ENCODE data around the gene UGT3A2. TPM values are rescaled to one million over a fixed set of nuclear protein-coding genes. Genes with fewer than 3 reads are reported as not detected.

Gene UGT3A2, protein sequence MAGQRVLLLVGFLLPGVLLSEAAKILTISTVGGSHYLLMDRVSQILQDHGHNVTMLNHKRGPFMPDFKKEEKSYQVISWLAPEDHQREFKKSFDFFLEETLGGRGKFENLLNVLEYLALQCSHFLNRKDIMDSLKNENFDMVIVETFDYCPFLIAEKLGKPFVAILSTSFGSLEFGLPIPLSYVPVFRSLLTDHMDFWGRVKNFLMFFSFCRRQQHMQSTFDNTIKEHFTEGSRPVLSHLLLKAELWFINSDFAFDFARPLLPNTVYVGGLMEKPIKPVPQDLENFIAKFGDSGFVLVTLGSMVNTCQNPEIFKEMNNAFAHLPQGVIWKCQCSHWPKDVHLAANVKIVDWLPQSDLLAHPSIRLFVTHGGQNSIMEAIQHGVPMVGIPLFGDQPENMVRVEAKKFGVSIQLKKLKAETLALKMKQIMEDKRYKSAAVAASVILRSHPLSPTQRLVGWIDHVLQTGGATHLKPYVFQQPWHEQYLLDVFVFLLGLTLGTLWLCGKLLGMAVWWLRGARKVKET
- not detected for polyA plus RNA-seq (2012; ENCODE audit: insufficient read depth, insufficient read length, low read depth)

- no peaks in the 10 kb centered on the region for H3K4me1 ChIP-seq
- H3K4me3 ChIP-seq (ENCODE audit: low read depth, low read length), result peak within 1 kb of the TSS; percentile 32
- TF ChIP-seq CTCF (IDR thresholded peaks at IDR 0.05; ENCODE audit: low read depth, low read length), result no peak
- H3K27me3 ChIP-seq, result peaks cover 14% of the 10 kb centered on the region
- peak; percentile 22 for DNase-seq
- H3K36me3 ChIP-seq, result no peaks in the 10 kb centered on the region
- no peaks in the 10 kb centered on the region for H3K9me3 ChIP-seq
Measured at GRCh38 chr5:36066540-36067210, at the start of gene UGT3A2. TSS of gene UGT3A2 (minus strand) at chr5:36066882. CDS start at chr5:36066789, 93 bp downstream.

DNA sequence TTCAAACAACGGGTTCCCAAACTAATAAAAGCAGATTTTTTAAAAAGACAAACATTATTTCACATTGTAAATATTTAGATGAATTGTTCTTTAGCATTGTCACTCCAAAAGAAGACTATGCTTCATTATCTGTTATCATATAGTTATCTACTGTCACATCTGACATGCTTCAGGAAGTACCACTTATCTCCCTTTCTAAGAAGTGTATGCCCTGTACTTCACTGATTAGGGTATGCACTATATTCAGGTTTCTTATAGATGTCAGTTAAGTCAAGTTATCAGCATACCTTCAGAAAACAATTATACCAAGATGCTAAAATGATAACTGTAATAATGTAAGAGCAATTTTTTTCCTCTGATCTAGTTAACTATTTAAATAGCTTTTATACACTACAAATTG lies 44.6 kb upstream of the UGT3A2 start:
- Histone ChIP-seq H3K4me1 (0 out of 2 replicates have a peak, but pooled peaks cover 2% of the 10 kb centered on the region), H3K9me3 (no peaks in the 10 kb centered on the region), H3K4me3 (ENCODE audit: low read depth, low read length) (no peak overlapping the region), H3K36me3 (peaks cover 3% of the 10 kb centered on the region; the same call in 1 of the 2 replicates), H3K27me3 (no peaks in the 10 kb centered on the region)
- no peak for DNase-seq
- TF ChIP-seq CTCF (IDR thresholded peaks at IDR 0.05; ENCODE audit: low read depth, low read length), result no peak

GRCh38 chr5:36108758-36109460 lies 42.2 kb upstream of the UGT3A2 start:
- Histone ChIP-seq H3K36me3 (peaks cover 3% of the 10 kb centered on the region; the same call in 1 of the 2 replicates), H3K4me1 (0 out of 2 replicates have a peak, but pooled peaks cover 2% of the 10 kb centered on the region), H3K4me3 (ENCODE audit: low read depth, low read length) (no peak overlapping the region), H3K27me3 (no peaks in the 10 kb centered on the region), H3K9me3 (no peaks in the 10 kb centered on the region; the same call in 1 of the 2 replicates)
- TF ChIP-seq CTCF (IDR thresholded peaks at IDR 0.05; ENCODE audit: low read depth, low read length), result no peak
- no peak for DNase-seq

DNA sequence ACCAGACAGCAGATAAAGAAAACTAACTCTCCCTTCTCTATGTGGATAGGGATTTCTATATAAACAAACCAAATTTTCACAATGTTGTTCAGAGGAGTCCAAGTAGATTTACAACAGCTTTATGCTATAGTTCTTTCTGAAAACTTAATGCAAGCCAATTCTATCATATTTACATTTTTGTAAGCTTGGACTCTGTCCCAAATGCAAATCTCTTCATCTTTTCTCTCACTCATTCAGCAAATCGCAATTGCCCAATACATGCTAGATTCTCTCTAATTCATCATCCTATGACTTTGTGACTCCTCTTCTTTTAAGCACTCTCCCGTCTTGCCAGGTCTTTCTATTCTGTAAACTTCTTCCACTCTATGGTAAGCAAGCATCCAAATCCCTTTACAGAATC lies 39.1 kb upstream of the UGT3A2 start:
- DNase-seq, result no peak
- H3K27me3 ChIP-seq, result no peaks in the 10 kb centered on the region
- no peaks in the 10 kb centered on the region for H3K4me1 ChIP-seq
- H3K9me3 ChIP-seq, result no peaks in the 10 kb centered on the region; the same call in 1 of the 2 replicates
- H3K36me3 ChIP-seq, result peaks cover 3% of the 10 kb centered on the region; the same call in 1 of the 2 replicates
- no peak overlapping the region for H3K4me3 ChIP-seq (ENCODE audit: low read depth, low read length)
- no peak for TF ChIP-seq CTCF (IDR thresholded peaks at IDR 0.05; ENCODE audit: low read depth, low read length)

DNA sequence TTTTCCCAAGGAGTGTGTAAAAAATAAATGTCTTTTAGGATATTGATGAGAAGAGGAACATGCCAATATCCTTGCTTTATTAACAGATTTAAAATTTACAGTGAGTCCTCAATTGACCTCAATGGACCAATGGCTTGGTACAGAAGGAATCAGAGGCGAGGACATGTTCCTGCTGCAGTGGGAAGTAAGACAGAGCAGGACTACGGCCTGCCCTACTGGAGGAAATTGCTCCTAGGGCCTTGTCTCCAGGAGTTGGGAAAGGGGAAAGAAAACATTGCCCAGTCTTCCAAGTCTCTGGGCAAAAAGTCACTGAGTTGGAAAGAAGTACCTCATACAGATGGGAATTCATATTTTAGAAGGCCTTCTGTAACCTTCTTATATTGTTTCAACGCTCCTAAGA lies 33.1 kb upstream of the UGT3A2 start:
- H3K4me1 ChIP-seq, result no peaks in the 10 kb centered on the region
- no peak for DNase-seq
- no peaks in the 10 kb centered on the region for H3K9me3 ChIP-seq
- no peak for TF ChIP-seq CTCF (IDR thresholded peaks at IDR 0.05; ENCODE audit: low read depth, low read length)
- no peak overlapping the region for H3K4me3 ChIP-seq (ENCODE audit: low read depth, low read length)
- H3K36me3 ChIP-seq, result no peaks in the 10 kb centered on the region
- no peaks in the 10 kb centered on the region for H3K27me3 ChIP-seq

Data from BE2C (cell line).